Measurements from ENCODE around the gene MTCL1.

The MTCL1 gene

GRCh38 chr18:8747440-8747937 lies 42.1 kb downstream of the MTCL1 start:
- TF ChIP-seq TEAD4 (IDR thresholded peaks at IDR 0.05) (no peak), YY1 (IDR thresholded peaks at IDR 0.05; ENCODE audit: low read depth) (no peak), FOXM1 (IDR thresholded peaks at IDR 0.05; ENCODE audit: borderline replicate concordance, low read depth) (no peak), EGR1 (IDR thresholded peaks at IDR 0.05) (no peak), RAD21 (IDR thresholded peaks at IDR 0.05; ENCODE audit: low read depth) (no peak), TCF12 (IDR thresholded peaks at IDR 0.05; ENCODE audit: low read depth) (no peak), EP300 (IDR thresholded peaks at IDR 0.05; ENCODE audit: borderline replicate concordance) (no peak), CEBPB (IDR thresholded peaks at IDR 0.05) (no peak), ZBTB7A (IDR thresholded peaks at IDR 0.05; ENCODE audit: low read depth) (no peak), NFIC (IDR thresholded peaks at IDR 0.05) (no peak)

GRCh38 chr18:8749492-8749891 lies 44.1 kb downstream of the MTCL1 start:
- TF ChIP-seq YY1 (IDR thresholded peaks at IDR 0.05; ENCODE audit: low read depth) (no peak), TCF12 (IDR thresholded peaks at IDR 0.05; ENCODE audit: low read depth) (no peak), EGR1 (IDR thresholded peaks at IDR 0.05) (no peak), NFIC (IDR thresholded peaks at IDR 0.05) (no peak), USF1 (IDR thresholded peaks at IDR 0.05) (no peak), CEBPB (IDR thresholded peaks at IDR 0.05) (no peak), FOXM1 (IDR thresholded peaks at IDR 0.05; ENCODE audit: borderline replicate concordance, low read depth) (no peak), EP300 (IDR thresholded peaks at IDR 0.05; ENCODE audit: borderline replicate concordance) (no peak)

DNA sequence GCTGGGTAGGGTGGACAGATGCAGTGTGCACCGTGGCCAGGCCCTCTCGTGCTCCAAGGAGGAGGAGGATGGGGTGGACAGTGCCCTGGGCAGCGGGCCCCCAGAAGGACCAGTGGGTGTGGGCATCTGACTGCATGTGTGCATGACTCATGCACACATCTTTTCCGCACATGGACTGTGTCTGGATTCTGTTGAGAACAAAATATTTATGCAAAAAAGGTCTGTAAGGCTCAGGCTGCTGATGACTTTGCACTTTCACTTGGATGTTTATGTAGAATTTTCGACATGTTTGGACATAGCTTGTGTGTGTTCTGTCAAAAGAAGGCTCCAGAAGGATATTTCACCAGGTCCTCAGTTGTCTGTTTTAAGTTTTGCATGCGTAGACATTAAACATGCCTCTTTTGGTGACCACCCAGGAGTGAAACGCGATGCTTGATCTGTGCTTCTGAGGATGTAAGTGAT lies 45.6 kb downstream of the MTCL1 start:
- no peak for TF ChIP-seq RAD21 (IDR thresholded peaks at IDR 0.05; ENCODE audit: low read depth)
- no peak for TF ChIP-seq TAF1 (IDR thresholded peaks at IDR 0.05; ENCODE audit: low read depth)
- no peak for TF ChIP-seq ZBTB7A (IDR thresholded peaks at IDR 0.05; ENCODE audit: low read depth)
- no peak for TF ChIP-seq CREB1 (IDR thresholded peaks at IDR 0.05; ENCODE audit: low read depth)
- no peak for TF ChIP-seq NFIC (IDR thresholded peaks at IDR 0.05)
- TF ChIP-seq, protein P1, sequence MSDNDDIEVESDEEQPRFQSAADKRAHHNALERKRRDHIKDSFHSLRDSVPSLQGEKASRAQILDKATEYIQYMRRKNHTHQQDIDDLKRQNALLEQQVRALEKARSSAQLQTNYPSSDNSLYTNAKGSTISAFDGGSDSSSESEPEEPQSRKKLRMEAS (IDR thresholded peaks at IDR 0.05): no peak
- no peak for TF ChIP-seq REST (IDR thresholded peaks at IDR 0.05; ENCODE audit: low read depth)

DNA sequence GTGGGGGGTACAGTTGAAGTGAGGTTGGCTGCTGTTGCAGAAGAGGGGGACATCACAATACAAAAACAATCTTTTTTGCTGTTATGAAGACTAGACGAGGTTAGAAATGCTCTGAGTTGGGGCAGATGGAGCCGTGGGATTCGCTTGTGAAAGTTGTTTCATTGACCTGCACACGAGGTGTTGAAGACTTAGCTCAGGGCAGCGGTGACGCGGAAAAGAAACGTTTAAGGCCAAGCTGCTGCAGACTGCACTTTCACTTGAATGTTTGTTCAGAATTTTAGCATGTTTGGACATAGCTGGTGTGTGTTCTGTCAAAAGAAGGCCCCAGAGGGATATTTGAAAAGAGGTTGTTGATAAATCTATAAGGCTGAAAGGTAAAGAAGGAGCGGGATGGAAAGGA lies 46.3 kb downstream of the MTCL1 start:
- TF ChIP-seq EGR1 (IDR thresholded peaks at IDR 0.05) (no peak), TAF1 (IDR thresholded peaks at IDR 0.05; ENCODE audit: low read depth) (no peak), TEAD4 (IDR thresholded peaks at IDR 0.05) (no peak), NFIC (IDR thresholded peaks at IDR 0.05) (no peak), CEBPB (IDR thresholded peaks at IDR 0.05) (no peak), FOXM1 (IDR thresholded peaks at IDR 0.05; ENCODE audit: borderline replicate concordance, low read depth) (no peak), REST (IDR thresholded peaks at IDR 0.05; ENCODE audit: low read depth) (no peak), TCF12 (IDR thresholded peaks at IDR 0.05; ENCODE audit: low read depth) (no peak), CREB1 (IDR thresholded peaks at IDR 0.05; ENCODE audit: low read depth) (no peak), USF1 (IDR thresholded peaks at IDR 0.05) (no peak), EP300 (IDR thresholded peaks at IDR 0.05; ENCODE audit: borderline replicate concordance) (no peak), YY1 (IDR thresholded peaks at IDR 0.05; ENCODE audit: low read depth) (no peak), RAD21 (IDR thresholded peaks at IDR 0.05; ENCODE audit: low read depth) (no peak), ZBTB7A (IDR thresholded peaks at IDR 0.05; ENCODE audit: low read depth) (no peak)
- TF ChIP-seq, protein P1 (IDR thresholded peaks at IDR 0.05): no peak

DNA sequence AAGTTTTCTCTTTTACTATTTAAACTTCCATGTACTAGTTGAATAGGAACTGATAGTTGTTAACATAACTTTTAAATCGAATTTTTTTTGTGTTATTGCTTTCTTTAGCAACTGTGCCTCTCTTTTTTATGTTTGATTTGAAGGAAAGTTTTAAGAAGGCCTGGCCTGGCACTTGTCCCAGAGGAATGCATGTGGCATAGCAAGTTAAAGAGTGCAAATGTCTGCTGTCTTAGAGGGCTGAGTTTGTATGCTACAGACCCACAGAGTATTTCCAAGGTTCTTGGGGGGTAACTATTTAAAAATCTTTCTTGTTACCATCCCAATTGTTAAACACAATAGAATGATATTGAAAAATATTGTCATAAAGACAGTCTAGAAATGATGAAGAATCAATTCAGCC lies 47.0 kb downstream of the MTCL1 start:
- TF ChIP-seq CREB1 (IDR thresholded peaks at IDR 0.05; ENCODE audit: low read depth) (no peak), REST (IDR thresholded peaks at IDR 0.05; ENCODE audit: low read depth) (no peak), CEBPB (IDR thresholded peaks at IDR 0.05) (no peak), TAF1 (IDR thresholded peaks at IDR 0.05; ENCODE audit: low read depth) (no peak), NFIC (IDR thresholded peaks at IDR 0.05) (no peak), FOXM1 (IDR thresholded peaks at IDR 0.05; ENCODE audit: borderline replicate concordance, low read depth) (no peak), EP300 (IDR thresholded peaks at IDR 0.05; ENCODE audit: borderline replicate concordance) (no peak), TCF12 (IDR thresholded peaks at IDR 0.05; ENCODE audit: low read depth) (no peak), TEAD4 (IDR thresholded peaks at IDR 0.05) (no peak), EGR1 (IDR thresholded peaks at IDR 0.05) (no peak), YY1 (IDR thresholded peaks at IDR 0.05; ENCODE audit: low read depth) (no peak), USF1 (IDR thresholded peaks at IDR 0.05) (no peak), RAD21 (IDR thresholded peaks at IDR 0.05; ENCODE audit: low read depth) (no peak), ZBTB7A (IDR thresholded peaks at IDR 0.05; ENCODE audit: low read depth) (no peak)
- TF ChIP-seq, protein P1 (IDR thresholded peaks at IDR 0.05): no peak

Data from Ishikawa (cell line).